HG03097 (cell line): Measurements from ENCODE around the gene CCR2.

Source experiments
- ATAC-seq: cut with Tn5 transposase; IDR thresholded peaks from one replicate; pipeline ENCODE4 v1.9.1; 2021; ENCODE audit not compliant: unreplicated experiment, low FRiP score

Gene CCR2

GRCh38 chr3:46353090-46353489 is 821 bp upstream of the CCR2 start:
- no peak for ATAC-seq

- no peak for ATAC-seq
Measured at GRCh38 chr3:46354478-46354877, 567 bp downstream of the CCR2 start.

- ATAC-seq: no peak
Measured at GRCh38 chr3:46354984-46355383, 1.1 kb downstream of the CCR2 start.

- no peak for ATAC-seq
Measured at GRCh38 chr3:46356276-46356675, 2.4 kb downstream of the CCR2 start.

GRCh38 chr3:46356909-46357308 is 3.0 kb downstream of the CCR2 start:
- ATAC-seq: no peak

- ATAC-seq: no peak
Measured at GRCh38 chr3:46358466-46358865, 4.6 kb downstream of the CCR2 start.

GRCh38 chr3:46359733-46360493 is 6.0 kb downstream of the CCR2 start:
- ATAC-seq: no peak

- no peak for ATAC-seq
Measured at GRCh38 chr3:46360907-46361306, 7.0 kb downstream of the CCR2 start.

- no peak for ATAC-seq
Measured at GRCh38 chr3:46361408-46362283, 7.7 kb downstream of the CCR2 start.

GRCh38 chr3:46365041-46365440 is 11.1 kb downstream of the CCR2 start:
- ATAC-seq: no peak

GRCh38 chr3:46365737-46366524 is 12.0 kb downstream of the CCR2 start:
- no peak for ATAC-seq

- ATAC-seq: no peak
Measured at GRCh38 chr3:46367811-46368210, 13.9 kb downstream of the CCR2 start.

GRCh38 chr3:46368569-46368968 is 14.7 kb downstream of the CCR2 start:
- ATAC-seq: no peak

GRCh38 chr3:46369151-46369550 is 15.2 kb downstream of the CCR2 start:
- no peak for ATAC-seq

GRCh38 chr3:46369675-46370132 is 15.8 kb downstream of the CCR2 start:
- no peak for ATAC-seq

- ATAC-seq: no peak
Measured at GRCh38 chr3:46370839-46371518, 17.1 kb downstream of the CCR2 start, which contains the start of gene CCR5. TSS of gene CCR5 (plus strand) at chr3:46370946. CDS start at chr3:46372903, 1,957 bp downstream.

GRCh38 chr3:46371519-46372340 is 17.8 kb downstream of the CCR2 start:
- ATAC-seq: no peak

- ATAC-seq: no peak
Measured at GRCh38 chr3:46372492-46373359, 18.8 kb downstream of the CCR2 start.
